Embryonic facial prominence (tissue), 1 donor: ENCODE measurements around the gene PTOV1.

Experiments
- DNase-seq: peaks from one replicate; pipeline ENCODE4 v3.0.0-alpha.2; 2016; ENCODE audit errors: extremely low spot score

PTOV1 gene

GRCh38 chr19:49859682-49860335, 8.8 kb downstream of the PTOV1 start:
- DNase-seq, result no peak

- no peak for DNase-seq
These were observed 9.6 kb downstream of the PTOV1 start for GRCh38 chr19:49860336-49861102.

GRCh38 chr19:49861107-49861506, 10.1 kb downstream of the PTOV1 start:
- no peak for DNase-seq

GRCh38 chr19:49861541-49862378, 10.8 kb downstream of the PTOV1 start:
- no peak for DNase-seq

- no peak for DNase-seq
These were observed 11.7 kb downstream of the PTOV1 start for GRCh38 chr19:49862391-49863253.

- no peak for DNase-seq
These were observed 12.4 kb downstream of the PTOV1 start for GRCh38 chr19:49863254-49863934.

- no peak for DNase-seq
These were observed 13.0 kb downstream of the PTOV1 start for GRCh38 chr19:49863935-49864320.

GRCh38 chr19:49864890-49865289, 13.9 kb downstream of the PTOV1 start:
- no peak for DNase-seq

GRCh38 chr19:49866933-49867782, 16.2 kb downstream of the PTOV1 start, which contains the start of gene PNKP:
PNKP (minus strand) TSS chr19:49867576; CDS start chr19:49867204, 372 bp downstream.
- DNase-seq, result peak; percentile 90

GRCh38 chr19:49869009-49869483, 18.1 kb downstream of the PTOV1 start:
- DNase-seq, result no peak

GRCh38 chr19:49869484-49870308, 18.7 kb downstream of the PTOV1 start:
- DNase-seq, result peak; percentile 99

- no peak for DNase-seq
These were observed 19.4 kb downstream of the PTOV1 start for GRCh38 chr19:49870309-49870901.

- no peak for DNase-seq
These were observed 20.5 kb downstream of the PTOV1 start for GRCh38 chr19:49871349-49871985.

- DNase-seq, result no peak
These were observed 21.5 kb downstream of the PTOV1 start for GRCh38 chr19:49872245-49873128.

GRCh38 chr19:49873129-49873521, 22.2 kb downstream of the PTOV1 start:
- DNase-seq, result no peak

GRCh38 chr19:49873834-49874233, 22.9 kb downstream of the PTOV1 start:
- no peak for DNase-seq
